SK-N-DZ (cell line): Measurements from ENCODE around the gene ATP1B4. TPM values are rescaled to one million over a fixed set of nuclear protein-coding genes. Genes with fewer than 3 reads are reported as not detected.
A peak's percentile ranks its signal among the peaks of the same experiment; 100 is the strongest.
"Not testable (repeated sequence)": the region's sequence is repeated elsewhere in the genome, so short reads cannot be mapped to it uniquely, and the experiment has no call there.

Experiments used
- DNase-seq: peaks from one replicate; pipeline ENCODE4 v3.0.0-alpha.2; 2015; ENCODE audit warnings: low spot score
- polyA plus RNA-seq, 2 experiments: library from polyadenylated mRNA; depleted of rRNA; stranded (reverse); fragments of >200 nt; gene quantifications; 2 replicates each; pipeline ENCODE4 v1.2.3, GENCODE V29; 2014

ATP1B4 gene
- not detected in 2 replicates for polyA plus RNA-seq (2014; cell fraction: cytosol; rRNA removed)
- not detected in 2 replicates for polyA plus RNA-seq (2014; cell fraction: nucleus; rRNA removed)

GRCh38 chrX:120361764-120362305 is at the start of gene ATP1B4:
Gene ATP1B4, plus strand, starts transcription at chrX:120362089. Its CDS starts 80 bp downstream, at chrX:120362169.
- DNase-seq, result no peak

- no peak for DNase-seq
Observed at GRCh38 chrX:120315776-120316175, 46.1 kb upstream of the ATP1B4 start.

DNA sequence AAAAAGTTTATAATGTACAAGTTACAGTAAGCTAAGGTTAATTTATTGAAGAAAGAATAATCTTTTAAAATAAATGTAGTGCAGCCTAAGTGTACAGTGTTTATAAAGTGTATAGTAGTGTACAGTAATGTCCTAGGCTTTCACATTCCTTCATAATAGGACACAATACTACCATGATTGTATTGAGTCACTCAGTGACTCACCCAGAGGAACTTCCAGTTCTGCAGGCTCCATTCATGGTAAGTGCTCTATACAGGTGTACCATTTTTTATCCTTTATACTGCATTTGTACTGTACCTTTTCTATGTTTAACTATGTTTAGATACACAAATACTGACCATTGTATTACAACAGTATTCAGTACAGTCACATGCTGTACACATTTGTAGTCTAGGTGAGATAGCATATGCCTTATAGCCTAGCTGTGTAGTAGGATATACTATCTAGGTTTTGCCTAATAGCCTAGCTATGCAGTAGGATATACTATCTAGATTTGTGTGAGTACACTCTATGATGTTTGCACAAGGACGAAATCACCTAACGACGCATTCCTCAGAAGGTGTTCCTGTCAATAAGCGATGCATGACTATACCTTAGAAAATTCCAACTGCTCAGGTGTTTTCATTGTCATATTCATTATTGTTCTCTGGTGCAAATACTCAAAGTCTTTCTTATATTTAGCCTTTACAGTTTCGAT is 45.2 kb upstream of the ATP1B4 start:
- no peak for DNase-seq

DNA sequence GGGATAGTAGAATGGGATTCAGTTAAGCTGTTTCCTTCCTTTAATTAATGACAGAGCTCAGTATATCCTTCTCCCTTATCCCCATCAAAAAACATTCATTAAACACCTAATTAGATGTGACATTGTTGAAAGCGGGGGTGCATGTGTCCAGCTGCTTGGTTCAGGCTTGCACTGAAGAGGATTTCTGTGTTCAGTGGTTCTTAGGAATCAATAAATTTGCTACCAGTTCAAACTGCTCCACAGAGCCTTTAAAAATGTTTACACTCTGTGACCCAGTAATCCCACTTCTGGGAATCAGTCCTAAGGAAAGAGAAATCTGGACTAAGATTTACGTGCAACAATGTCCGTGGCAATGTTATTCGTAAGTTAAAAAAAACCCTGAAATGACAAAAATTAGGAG is 43.5 kb upstream of the ATP1B4 start:
- no peak for DNase-seq

DNA sequence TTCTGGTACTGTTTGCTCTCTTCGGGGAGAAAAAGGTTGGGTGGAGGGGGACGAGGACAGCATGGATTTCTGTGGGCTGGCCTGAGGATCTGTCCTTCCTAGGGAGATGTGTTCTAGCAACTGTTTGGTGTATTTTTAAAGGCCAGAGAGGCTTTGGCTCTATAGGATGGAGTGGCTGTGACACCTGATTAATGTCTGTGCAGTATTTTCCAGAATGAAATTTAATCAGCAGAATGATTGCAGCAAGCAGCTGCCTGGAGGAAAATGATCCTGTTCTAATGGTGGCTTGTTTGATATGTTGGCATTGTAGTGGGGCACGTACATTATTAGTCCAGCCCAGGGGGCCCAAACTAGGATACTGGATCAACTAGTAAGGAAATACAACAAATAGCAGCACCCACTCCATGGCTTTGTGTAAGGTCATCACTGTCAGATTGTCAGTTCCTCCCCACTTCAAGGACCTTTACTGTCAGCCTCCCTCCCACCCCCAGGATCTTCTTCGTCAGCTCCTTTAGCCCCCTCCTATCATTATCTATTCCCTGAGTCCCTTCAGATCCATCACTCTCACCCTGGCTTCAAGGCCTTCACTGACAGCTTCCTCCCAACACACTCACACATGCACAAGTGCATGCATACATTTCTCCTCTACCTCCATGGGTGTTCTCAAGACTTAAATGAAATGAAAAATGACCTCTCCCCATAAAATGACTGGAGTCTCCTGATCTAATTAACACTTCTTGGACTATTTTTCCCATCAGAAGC is 40.2 kb upstream of the ATP1B4 start:
- no peak for DNase-seq

DNA sequence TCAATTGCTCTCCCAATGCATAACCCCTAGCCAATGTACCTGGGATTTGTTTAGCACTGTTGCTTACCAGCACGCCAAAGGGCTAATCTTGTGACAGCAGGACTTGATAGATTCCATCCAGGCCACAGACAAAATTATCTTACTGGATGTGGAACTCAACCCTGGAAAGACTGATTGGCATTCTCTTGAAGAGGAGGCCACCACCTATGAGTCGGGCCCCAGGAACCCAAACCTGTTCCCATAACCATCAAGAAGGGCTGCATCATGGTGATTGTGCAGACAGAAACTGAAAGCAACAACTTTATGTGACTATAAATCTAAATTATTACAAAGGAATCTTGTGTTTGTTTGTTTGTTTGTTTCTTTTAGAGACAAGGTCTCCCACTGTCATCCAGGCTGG is 30.8 kb upstream of the ATP1B4 start:
- no peak for DNase-seq

DNA sequence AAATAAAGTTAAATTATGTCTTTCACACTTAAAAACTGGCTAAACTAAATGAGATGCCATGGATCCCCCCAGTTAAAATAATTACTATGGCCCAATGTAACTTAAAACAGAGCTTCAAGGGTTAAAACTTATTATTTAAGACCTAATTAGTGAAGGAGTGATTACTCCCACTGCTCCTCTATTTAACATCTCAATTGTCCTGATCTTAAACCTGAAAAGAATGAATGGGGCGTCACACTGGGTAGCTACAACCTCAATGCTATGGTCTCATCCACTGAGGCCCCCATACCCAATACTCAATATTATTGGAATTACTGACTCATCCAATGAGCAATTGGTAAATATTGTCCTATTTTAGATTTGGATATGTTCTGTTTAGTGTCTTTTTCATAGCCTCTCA is 29.5 kb upstream of the ATP1B4 start:
- no peak for DNase-seq

- no peak for DNase-seq
Observed at GRCh38 chrX:120334151-120334550, 27.7 kb upstream of the ATP1B4 start.

GRCh38 chrX:120334603-120335002 is 27.3 kb upstream of the ATP1B4 start:
- DNase-seq, result no peak

DNA sequence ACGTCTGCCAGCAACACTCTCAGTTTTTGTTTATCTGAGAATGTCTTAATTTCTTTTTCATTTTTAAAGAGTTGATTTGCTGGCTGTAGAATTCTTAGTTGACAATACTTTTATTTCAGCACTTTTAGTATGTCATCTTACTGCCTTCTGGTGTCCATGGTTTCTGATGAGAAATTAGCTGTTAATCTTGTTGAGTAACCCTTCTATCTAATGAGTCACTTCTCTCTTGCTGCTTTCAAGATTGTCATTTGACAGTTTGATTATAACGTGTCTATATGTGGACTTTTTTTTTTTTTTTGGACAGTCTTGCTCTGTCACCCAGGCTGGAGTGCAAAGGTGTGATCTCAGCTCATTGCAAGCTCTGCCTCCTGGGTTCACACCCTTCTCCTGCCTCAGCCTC is 26.6 kb upstream of the ATP1B4 start:
- DNase-seq, result no peak

DNA sequence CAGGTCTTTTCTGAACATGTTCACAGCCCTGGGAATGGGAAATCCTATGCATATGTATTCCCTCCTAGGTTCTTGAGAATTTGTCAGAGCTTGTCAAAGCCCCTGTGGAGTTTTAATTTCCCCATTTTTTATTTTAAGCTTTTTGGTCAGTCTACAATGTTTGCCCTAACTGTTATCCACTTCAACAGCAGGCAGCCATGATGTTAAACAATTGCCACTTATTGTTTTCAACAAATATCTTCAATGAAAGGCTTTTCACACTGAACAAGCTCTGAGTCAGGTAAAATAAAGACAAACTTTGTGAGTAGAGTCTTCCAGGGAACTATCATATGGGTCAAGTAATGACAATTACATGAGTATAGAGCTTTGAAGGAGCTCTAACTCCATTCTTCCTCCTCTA is 25.0 kb upstream of the ATP1B4 start:
- DNase-seq, result no peak

- DNase-seq, result not testable (repeated sequence)
Observed at GRCh38 chrX:120344566-120344965, 17.3 kb upstream of the ATP1B4 start.

GRCh38 chrX:120350450-120351138 is 11.3 kb upstream of the ATP1B4 start:
- no peak for DNase-seq

DNA sequence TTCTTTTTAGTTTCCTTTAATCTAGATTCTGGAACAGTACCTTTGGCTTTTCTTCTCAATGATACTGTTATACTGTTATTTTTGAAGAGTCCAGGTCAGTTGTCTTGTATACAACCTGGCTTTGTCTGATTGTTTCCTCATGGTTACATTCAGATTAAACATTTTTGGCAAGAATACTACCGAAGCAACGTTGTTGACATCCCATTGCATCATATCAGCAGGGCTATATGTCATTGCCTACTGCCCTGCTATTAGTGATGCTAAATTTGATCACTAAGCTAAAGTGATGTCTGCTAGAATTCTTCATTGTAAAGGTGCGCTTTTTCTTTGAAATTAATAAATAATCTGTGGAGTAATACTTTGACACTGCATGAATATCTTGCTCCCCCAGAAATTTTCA is 5.8 kb upstream of the ATP1B4 start:
- no peak for DNase-seq

DNA sequence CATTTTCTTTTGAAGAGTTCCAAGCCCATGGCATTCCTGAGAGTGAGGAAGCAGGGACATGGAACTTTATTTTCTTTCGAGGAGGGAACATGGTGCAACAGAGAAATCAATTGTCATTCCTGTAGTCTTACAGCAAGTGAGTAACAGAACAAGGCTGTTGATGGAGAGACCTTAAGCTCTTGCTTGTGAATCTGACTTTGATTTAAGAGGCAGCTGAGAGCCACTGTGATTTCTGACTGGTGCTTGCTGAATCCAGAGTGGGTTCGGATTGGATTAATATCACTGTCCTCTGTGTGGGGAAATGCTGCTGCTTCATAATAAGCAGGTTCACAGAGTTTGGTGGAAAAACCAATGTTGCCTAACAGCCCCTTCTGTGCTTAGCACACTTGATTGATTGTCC is 4.7 kb upstream of the ATP1B4 start:
- DNase-seq, result no peak

- no peak for DNase-seq
Observed at GRCh38 chrX:120358737-120359456, 3.0 kb upstream of the ATP1B4 start.

DNA sequence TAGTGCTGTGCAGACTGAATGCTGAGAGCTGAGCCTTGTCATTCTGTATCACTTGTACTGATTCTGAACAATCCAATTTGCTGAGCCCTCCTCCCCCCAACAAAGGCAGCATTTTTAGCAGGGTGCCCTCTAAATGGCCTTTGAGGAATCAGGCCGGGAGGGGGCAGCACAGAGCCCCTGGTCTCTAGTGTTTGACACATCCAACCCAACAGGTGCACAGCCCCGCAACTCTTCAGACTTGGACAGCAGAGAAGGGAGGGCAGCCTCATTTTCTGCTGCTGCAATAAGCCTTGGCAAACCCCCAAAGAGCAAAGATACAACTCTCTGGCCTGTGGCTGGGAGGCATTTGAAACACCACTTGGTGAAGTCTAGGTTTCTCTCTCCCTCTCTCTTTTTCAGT is 3.4 kb downstream of the ATP1B4 start:
- peak; percentile 8 for DNase-seq

GRCh38 chrX:120365968-120366367 is 4.1 kb downstream of the ATP1B4 start:
- DNase-seq, result no peak

- no peak for DNase-seq
Observed at GRCh38 chrX:120366794-120367193, 4.9 kb downstream of the ATP1B4 start.

GRCh38 chrX:120367402-120368109 is 5.7 kb downstream of the ATP1B4 start:
- no peak for DNase-seq
